Activated T-cell treated with anti-CD3 and anti-CD28 coated beads for 4 hours (primary cell): ENCODE results near the gene AQP12B.
"Not testable (repeated sequence)": the region's sequence is repeated elsewhere in the genome, so short reads cannot be mapped to it uniquely, and the experiment has no call there.

Source experiments
- DNase-seq: peaks from one replicate; pipeline ENCODE4 v3.0.0-alpha.2; 2020

AQP12B gene

GRCh38 chr2:240701091-240701735 lies 18.5 kb upstream of the AQP12B start:
- DNase-seq: no peak

DNA sequence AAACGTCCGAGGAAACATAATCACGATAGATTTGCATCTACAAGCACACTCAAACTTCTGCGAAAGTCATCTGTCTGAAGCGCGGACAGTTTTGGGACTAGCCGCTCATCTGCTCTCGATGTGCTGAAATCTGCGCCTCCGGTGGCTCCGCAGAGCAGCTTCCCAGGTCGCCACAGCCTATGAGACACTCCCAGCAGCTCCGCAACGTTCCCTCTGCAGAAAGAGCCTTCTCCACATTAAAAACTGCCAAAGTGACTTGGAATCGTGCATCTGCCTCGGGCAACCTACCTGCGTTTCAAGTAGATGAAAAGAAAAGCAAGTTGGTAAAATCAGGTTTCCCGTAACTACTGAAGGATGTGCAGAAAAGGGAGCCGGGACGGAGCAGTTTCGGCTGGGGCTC lies 17.9 kb upstream of the AQP12B start:
- not testable (repeated sequence) for DNase-seq

GRCh38 chr2:240699835-240700234 lies 17.1 kb upstream of the AQP12B start:
- not testable (repeated sequence) for DNase-seq

DNA sequence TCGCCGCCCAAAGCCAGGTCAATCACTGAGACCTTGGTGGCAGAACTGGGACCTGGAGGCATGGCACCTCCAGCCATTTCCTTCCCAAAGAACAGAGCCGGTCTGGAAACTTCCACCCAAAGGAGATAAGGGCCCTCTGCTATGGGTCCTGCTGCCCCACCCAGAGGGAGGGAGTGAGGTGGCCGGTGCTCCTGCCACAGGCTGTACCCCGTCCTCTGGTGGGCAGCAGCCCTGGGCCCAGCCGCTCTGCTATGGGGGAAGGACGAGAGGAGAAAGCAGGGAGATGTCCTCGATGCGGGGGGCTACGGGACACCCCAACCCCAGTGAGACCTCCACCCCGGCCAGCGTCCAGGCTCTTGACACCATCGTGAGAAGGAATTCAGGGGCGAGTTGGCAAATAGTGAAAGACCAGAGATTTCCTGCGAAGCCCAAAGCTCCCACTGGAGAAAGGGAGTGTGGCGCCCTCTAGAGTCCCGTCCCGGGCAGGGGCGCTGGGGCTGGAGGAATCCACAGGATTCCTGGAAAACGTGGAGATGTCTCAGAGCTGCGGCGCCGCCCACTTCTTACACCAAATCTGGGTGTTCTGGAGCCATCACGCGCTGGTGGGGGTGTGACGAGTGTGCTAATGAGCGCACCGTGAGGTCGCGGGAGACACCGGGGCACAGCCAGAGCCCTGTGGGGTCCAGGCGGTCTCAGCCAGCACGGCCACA lies 16.3 kb upstream of the AQP12B start:
- not testable (repeated sequence) for DNase-seq

DNA sequence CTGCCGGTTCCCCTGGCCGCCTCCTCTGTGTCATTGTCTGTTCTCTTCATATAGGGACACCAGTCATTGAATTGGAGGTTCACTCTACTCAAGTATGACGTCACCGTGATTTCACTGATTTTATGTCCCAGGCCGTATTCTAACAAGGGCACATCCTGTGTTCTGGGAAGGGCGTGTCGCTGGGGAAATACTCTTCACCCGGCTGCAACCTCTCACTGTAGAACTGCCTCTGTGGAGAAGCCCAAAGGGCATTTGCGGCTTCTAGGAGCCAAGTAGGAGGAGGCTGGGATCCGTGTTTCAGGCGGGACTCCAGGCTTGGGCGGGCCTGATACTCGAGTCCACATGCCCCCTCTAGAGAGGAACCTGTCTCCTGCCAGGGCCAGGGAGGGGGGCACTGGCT lies 13.8 kb upstream of the AQP12B start:
- DNase-seq: not testable (repeated sequence)

- DNase-seq: not testable (repeated sequence)
These were observed 12.9 kb upstream of the AQP12B start for GRCh38 chr2:240695593-240695992.

DNA sequence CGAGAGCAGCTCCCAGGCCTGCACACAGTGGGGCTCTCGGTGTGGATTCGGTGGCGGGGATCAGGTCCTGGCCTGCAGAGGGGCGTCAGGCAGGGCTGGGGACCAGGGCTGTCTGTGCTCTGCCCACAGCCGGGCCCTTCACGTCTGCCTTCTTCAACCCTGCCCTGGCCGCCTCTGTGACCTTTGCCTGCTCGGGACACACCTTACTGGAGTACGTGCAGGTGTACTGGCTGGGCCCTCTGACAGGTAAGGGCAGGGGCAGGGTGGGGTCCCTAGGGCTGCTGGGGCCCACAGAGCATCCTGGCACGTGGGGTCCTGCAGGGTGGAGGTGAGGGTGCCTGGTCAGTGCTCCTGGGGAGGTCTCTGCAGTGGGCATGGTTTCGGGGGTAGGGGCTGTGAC lies 11.6 kb upstream of the AQP12B start:
- not testable (repeated sequence) for DNase-seq

- DNase-seq: not testable (repeated sequence)
These were observed 10.2 kb upstream of the AQP12B start for GRCh38 chr2:240692583-240693561.

DNA sequence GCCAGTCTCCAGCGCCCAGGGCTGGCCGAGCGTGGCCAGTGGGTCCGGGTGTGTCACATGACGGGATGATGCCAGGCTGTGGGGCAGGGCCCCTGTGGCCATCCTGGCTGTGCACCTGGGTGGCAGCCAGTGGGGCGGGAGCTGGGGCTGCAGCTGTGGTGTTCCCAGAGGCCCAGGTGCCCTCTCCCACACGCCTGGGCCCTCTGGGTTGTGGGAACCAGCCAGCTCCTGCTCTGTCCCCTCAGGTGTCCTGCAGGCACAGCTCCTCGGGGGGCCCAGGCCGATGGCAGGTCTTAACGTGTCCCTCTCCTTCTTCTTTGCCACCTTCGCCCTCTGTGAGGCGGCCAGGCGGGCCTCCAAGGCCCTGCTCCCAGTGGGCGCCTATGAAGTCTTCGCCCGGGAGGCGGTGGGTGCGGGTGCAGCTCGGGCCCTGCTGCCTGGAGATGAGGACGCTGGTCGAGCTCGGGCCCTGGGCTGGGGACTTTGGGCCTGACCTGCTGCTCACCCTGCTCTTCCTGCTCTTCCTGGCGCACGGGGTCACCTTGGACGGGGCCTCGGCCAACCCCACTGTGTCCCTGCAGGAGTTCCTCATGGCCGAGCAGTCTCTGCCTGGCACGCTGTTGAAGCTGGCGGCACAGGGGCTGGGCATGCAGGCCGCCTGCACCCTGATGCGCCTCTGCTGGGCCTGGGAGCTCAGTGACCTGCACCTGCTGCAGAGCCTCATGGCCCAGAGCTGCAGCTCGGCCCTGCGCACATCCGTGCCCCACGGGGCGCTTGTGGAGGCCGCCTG lies 9.1 kb upstream of the AQP12B start, which contains the start of gene AQP12A:
Gene AQP12A (plus strand): TSS at position 236 of the 790 bp plus-strand sequence. CDS start 48 bp downstream, at position 284.
- DNase-seq: not testable (repeated sequence)

DNA sequence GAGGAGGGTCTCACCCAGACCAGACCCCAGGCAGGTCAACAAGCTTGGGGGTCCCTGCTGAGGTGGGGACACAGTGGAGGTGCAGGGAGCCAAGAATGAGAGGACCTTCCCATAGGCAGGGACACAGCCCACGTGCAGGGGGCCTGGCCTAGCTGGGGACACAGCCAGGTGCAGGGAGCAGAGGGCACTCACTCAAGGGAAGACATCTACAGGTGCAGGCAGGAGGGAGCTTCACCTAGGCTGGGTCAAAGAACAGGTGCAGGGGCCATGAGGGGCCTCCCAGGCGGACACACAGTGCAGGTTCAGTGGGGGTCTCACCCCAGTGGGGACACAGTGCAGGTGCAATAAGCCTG lies 8.4 kb upstream of the AQP12B start:
- DNase-seq: not testable (repeated sequence)

DNA sequence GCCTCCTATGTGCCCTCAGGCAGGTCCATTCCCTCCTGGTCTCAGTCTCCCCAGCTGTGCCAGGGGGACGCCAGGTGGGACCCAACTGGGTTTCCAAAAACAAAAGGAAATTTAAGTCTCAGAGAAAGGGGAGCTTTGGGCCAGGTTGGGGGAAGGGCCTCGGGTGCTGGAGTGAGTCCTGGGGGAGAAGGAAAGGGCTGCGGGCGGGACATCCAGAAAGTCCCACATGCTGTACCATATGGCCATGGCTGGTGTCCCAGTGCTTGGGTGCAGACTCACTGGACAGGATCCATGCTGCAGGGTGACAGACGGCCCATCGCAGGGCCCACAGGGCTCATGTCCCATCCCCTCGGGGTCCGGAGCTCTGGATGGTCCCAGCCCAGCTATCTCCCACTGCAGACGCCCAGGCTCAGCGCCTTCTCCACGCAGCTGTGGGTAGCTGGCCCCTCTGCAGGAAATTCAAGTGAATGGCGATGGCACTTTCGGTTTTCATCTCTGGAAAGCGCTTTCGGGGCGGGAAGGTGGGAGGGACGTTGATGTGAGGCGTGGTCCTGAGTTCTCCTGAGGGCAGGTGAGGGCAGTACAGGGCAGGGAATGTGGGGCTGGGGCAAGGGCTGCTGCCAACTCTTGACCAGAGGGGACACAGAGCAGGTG lies 7.9 kb upstream of the AQP12B start:
- DNase-seq: not testable (repeated sequence)

DNA sequence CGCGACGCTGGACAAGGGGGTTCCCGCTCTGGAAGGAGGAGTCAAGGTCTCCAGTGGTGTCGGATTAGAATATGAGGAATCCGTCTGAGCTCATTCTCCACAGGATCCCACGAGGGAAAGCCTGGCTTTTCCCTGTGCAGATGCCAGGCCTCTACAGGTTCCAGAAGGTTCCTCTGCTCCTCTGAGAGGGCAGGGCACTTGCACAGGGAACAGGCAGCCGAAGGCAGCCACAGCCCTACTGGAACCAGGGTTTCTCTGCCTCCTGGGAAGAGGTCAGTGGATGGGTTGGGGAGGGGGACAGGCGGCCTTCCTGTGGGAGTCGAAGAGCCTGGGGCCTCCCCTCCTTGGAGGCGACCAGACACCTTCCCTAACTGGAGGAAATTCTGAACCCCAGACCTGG lies 7.3 kb upstream of the AQP12B start:
- no peak for DNase-seq

- no peak for DNase-seq
These were observed 5.9 kb upstream of the AQP12B start for GRCh38 chr2:240688553-240688919.

DNA sequence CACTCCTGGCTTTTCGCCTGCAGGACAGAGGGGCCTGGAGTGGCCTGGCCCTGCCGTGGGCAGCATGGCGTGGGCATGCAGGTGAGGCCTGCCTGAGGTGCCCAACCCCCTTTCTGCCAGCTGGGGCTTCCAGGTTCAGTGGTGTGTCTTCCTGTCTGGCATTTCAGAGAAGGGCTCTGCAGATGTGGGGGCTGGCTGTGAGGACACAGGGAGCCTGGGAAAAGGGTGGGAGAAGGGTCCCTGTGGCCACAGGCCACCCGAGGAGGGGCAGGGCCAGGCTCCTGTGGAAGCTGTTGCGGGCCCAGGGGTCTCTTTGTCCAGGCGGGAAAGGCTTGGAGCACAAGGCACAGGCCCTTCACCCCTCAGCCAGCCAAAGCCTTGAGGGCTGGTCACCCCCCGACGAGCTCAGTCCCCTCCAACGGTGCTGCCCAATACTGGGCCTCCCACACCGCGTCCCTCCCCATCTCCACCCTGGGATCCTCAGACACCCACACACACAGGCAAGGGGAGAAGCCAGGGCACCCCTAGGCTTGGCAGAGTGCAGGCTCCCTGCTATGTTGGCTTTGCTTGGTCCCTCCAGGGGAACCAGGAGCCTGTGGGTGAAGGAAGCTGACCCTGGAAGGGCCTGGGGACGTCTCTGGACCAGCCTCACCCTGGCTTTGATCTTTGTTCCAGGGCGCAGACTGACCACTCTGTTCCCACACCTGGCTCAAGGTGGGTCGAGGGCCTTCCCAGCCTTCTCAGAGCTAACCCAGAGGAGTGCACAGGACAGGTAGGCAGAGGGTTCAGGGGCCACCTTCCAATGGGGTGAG lies 5.3 kb upstream of the AQP12B start:
- no peak for DNase-seq

GRCh38 chr2:240687045-240687740 lies 4.5 kb upstream of the AQP12B start:
- no peak for DNase-seq

DNA sequence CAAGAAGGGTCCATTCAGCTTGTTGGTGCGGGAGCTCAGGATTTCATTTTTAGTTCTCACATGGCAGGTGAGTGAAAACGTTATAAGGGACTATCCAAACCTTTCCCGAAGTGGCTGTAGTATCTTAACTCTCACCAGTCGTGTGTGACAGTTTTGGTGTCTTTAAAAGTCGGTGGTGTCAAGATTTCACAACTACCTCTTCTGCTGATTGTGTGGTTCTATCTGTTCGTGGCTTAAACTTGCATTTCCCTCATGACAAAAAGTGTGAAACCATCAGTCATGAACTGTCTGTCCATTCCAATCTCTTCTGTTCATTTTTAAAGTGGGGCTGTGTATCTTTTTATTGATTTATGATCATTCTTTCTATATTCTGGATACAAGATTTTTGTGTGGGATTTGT lies 3.8 kb upstream of the AQP12B start:
- DNase-seq: no peak

GRCh38 chr2:240685771-240686371 lies 3.2 kb upstream of the AQP12B start:
- DNase-seq: no peak

GRCh38 chr2:240683980-240684728 lies 1.5 kb upstream of the AQP12B start:
- not testable (repeated sequence) for DNase-seq

GRCh38 chr2:240683329-240683979 lies 769 bp upstream of the AQP12B start:
- DNase-seq: not testable (repeated sequence)
